Lower lobe of right lung (tissue), 2 donors: ENCODE results near the gene GSS. TPM values are rescaled to one million over a fixed set of nuclear protein-coding genes. Genes with fewer than 3 reads are reported as not detected.

Source experiments
- ATAC-seq, 2 donors: fragments of 200-7000 bp; cut with Tn5 transposase; one replicate each; pipeline ENCODE4 v1.9.1; 2020 to 2022; ENCODE audit warnings: mild to moderate bottlenecking in 2 of 2, moderate library complexity in 2 of 2
- DNase-seq: peaks from one replicate; pipeline ENCODE4 v3.0.0-alpha.2; 2020
- H3K27ac ChIP-seq: fragments of 200-600 bp; one replicate; pipeline ENCODE4 v1.8.0; 2022
- H3K27me3 ChIP-seq: fragments of 200-600 bp; one replicate; pipeline ENCODE4 v1.8.0; 2022; ENCODE audit warnings: low read depth
- H3K36me3 ChIP-seq: fragments of 200-600 bp; one replicate; pipeline ENCODE4 v1.8.0; 2022; ENCODE audit warnings: mild to moderate bottlenecking
- H3K4me1 ChIP-seq: fragments of 200-600 bp; one replicate; pipeline ENCODE4 v1.8.0; 2022
- H3K4me3 ChIP-seq: fragments of 200-600 bp; one replicate; pipeline ENCODE4 v1.8.0; 2022; ENCODE audit warnings: mild to moderate bottlenecking
- H3K9me3 ChIP-seq: fragments of 200-600 bp; one replicate; pipeline ENCODE4 v1.8.0; 2022
- intact Hi-C: fragments of 100-400 bp; cut with DNase I; formaldehyde crosslinking; loops from one replicate; pipeline ENCODE4 v1.11.0; 2022
- total RNA-seq: library from RNA; stranded (reverse); fragmentation: NEBNext Ultra II Directional; extraction: Animal tissue kit (Norgen Biotek cat#: 25700); gene quantifications from one replicate; pipeline ENCODE4 v1.2.1, GENCODE V29; 2021
- TF ChIP-seq, protein P1 (sequence below): fragments of 200-600 bp; IDR thresholded peaks from one replicate; pipeline ENCODE4 v1.8.0; 2022; ENCODE audit warnings: antibody characterized with exemption, mild to moderate bottlenecking
- donor health status: DM: no; HTN: yes; CAD: no; lungs with severe emphysema.

Gene GSS
- total RNA-seq, 1 donor from 2014 or later = 28.8 TPM

DNA sequence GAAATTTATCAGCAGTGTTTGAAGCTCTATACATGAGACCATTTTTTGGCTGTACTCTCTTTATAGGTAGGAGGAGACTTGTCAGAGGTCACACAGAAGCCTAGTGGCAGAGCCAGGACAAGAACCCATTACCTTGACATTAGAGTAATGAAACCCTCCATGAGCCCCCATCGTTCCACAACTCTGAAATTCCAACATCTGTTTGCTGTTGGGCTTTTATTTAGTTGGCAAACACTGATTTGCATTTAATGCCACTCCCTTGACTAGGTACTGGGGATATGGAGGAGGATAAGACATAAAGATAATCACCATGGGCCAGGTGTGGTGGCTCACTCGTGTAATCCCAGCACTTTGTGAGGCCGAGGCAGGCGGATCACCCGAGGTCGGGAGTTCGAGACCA, 1.6 kb downstream of the GSS start:
- no peak overlapping the region for H3K27ac ChIP-seq
- no peak for ATAC-seq
- intact Hi-C loops = no loop called here

DNA sequence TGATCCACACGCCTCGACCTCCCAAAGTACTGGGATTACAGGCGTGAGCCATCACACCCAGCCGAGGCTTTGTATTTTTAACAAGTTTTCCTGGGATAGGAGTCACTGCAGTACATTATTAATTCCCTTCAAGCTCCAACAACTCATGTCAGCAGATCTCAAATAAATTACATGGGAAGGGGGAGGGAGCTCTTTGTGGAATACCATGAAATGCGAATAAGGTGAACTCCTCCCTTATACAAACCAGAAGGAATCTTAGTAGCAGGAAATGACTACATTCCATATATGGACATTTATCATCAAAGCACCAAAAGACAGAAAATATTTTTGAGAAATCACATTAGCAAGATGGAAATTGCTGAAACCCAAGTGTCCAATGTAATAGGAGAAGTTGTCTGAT, 2.9 kb downstream of the GSS start:
- Histone ChIP-seq H3K4me1 (peaks cover 14% of the 10 kb centered on the region), H3K27ac (no peak overlapping the region), H3K9me3 (no peaks in the 10 kb centered on the region), H3K36me3 (peaks cover 13% of the 10 kb centered on the region), H3K27me3 (no peaks in the 10 kb centered on the region), H3K4me3 (no peak overlapping the region)
- DNase-seq = no peak
- no peak for ATAC-seq
- TF ChIP-seq, protein P1, sequence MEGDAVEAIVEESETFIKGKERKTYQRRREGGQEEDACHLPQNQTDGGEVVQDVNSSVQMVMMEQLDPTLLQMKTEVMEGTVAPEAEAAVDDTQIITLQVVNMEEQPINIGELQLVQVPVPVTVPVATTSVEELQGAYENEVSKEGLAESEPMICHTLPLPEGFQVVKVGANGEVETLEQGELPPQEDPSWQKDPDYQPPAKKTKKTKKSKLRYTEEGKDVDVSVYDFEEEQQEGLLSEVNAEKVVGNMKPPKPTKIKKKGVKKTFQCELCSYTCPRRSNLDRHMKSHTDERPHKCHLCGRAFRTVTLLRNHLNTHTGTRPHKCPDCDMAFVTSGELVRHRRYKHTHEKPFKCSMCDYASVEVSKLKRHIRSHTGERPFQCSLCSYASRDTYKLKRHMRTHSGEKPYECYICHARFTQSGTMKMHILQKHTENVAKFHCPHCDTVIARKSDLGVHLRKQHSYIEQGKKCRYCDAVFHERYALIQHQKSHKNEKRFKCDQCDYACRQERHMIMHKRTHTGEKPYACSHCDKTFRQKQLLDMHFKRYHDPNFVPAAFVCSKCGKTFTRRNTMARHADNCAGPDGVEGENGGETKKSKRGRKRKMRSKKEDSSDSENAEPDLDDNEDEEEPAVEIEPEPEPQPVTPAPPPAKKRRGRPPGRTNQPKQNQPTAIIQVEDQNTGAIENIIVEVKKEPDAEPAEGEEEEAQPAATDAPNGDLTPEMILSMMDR = no peak
- intact Hi-C loops = no loop called here

More for the DNA sequence above, 1.6 kb downstream of the GSS start:
- Histone ChIP-seq H3K9me3 (no peaks in the 10 kb centered on the region), H3K4me3 (no peak overlapping the region), H3K4me1 (peaks cover 14% of the 10 kb centered on the region), H3K27me3 (no peaks in the 10 kb centered on the region), H3K36me3 (peaks cover 13% of the 10 kb centered on the region)
- no peak for DNase-seq
- TF ChIP-seq, protein P1 = no peak

DNA sequence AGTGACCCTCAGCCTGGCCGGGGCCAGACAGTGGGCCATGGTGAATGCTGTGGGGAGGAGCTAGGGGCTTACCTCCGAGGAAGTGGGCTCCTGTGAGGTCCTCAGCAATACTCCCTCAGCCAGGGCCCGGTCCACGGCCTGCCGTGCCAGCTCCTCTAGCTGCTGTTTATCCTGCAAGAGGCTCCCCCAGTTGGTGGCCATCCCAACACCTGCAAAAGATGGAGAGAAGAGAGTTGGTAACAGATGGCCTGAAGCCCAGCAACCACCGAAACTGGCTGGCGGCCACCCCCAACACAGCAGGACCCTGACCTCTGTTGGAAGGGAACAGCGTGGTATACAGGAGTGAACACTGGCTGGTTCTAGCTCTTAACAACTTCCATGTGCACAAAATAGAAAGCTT, 4.0 kb downstream of the GSS start:
- Histone ChIP-seq H3K27me3 (no peaks in the 10 kb centered on the region), H3K27ac (no peak overlapping the region), H3K4me1 (peaks cover 14% of the 10 kb centered on the region), H3K4me3 (no peak overlapping the region), H3K36me3 (peaks cover 13% of the 10 kb centered on the region), H3K9me3 (no peaks in the 10 kb centered on the region)
- ATAC-seq (no peak), DNase-seq (no peak)
- TF ChIP-seq, protein P1 = no peak
- intact Hi-C loops = no loop called here

DNA sequence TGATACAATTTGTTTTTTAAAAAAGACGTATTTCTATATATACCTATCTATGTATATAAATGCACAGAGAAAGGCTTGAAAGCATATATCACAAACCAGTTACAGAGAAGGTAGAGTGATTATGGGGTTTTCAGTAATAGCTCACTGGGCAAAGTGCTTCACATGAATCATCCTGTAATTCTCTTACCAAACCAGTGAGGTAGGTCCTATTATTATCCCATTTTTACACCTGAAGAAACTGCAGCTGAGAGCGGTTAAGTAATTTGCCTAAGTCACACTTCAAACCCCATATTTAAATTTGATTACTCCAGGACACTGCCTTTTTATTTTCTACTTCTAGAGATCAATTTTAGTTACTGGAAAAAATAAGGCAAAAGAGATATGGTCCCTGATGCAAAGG, 4.4 kb downstream of the GSS start:
- Histone ChIP-seq H3K27ac (no peak overlapping the region), H3K9me3 (no peaks in the 10 kb centered on the region), H3K4me1 (peaks cover 11% of the 10 kb centered on the region), H3K27me3 (no peaks in the 10 kb centered on the region), H3K36me3 (peaks cover 13% of the 10 kb centered on the region), H3K4me3 (no peak overlapping the region)
- TF ChIP-seq, protein P1 = no peak
- no peak for DNase-seq
- no peak for ATAC-seq
- intact Hi-C loops = no loop called here

DNA sequence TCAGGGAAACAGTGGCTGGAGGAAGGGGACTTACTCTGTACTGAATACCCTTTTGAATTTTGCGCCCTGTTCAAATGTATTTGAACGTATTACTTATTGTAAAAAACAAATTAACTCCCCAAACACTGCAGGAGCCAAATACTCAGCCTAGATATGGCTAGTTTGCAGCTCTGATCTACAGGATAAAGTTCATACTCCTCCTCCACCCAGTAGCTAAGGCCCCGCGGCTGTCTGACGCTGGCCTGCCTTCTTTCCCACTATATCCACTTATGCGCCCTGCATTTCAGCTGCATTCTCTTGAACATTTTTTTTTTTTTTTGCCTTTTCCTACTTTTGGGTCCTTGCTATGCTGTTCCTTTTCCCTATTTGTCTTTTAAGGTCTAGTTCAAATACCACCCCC, 6.5 kb downstream of the GSS start:
- no peak overlapping the region for H3K4me3 ChIP-seq
- intact Hi-C loops = no loop called here
- no peak for ATAC-seq
- TF ChIP-seq, protein P1 = no peak
- H3K4me1 ChIP-seq = peaks cover 5% of the 10 kb centered on the region
- no peak overlapping the region for H3K27ac ChIP-seq
- H3K36me3 ChIP-seq = peaks cover 13% of the 10 kb centered on the region
- H3K27me3 ChIP-seq = no peaks in the 10 kb centered on the region
- no peak for DNase-seq
- no peaks in the 10 kb centered on the region for H3K9me3 ChIP-seq

DNA sequence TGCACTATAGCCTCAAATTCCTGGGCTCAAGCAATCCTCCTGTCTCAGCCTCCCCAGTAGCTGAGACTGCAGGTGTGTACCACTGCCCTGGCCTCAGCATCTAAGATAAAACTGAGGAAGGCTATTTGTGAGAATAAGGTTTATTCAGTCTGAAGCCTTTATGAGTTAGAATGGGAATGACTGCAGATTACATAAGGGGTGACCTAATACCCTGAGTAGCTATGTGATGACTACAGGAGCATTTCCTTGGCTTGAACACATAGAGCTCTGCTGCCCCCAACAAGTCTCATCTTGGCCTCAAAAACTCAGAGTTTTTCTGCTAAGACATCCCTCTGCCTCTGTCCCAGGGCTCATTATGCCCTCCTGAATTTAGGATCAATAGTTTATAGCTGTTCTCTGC, 7.6 kb downstream of the GSS start:
- no peak overlapping the region for H3K27ac ChIP-seq

More for the DNA sequence above, 7.6 kb downstream of the GSS start:
- Histone ChIP-seq H3K9me3 (no peaks in the 10 kb centered on the region), H3K36me3 (peaks cover 21% of the 10 kb centered on the region), H3K4me1 (peaks cover 5% of the 10 kb centered on the region), H3K27me3 (no peaks in the 10 kb centered on the region), H3K4me3 (no peak overlapping the region)
- ATAC-seq = no peak
- no peak for DNase-seq
- intact Hi-C loops = no loop called here
- TF ChIP-seq, protein P1 = no peak
